Activated T-cell treated with anti-CD3 and anti-CD28 coated beads, Interleukin-2, amount 50 U/mL, for 4 hours (primary cell): ENCODE results near the gene KEL. TPM values are rescaled to one million over a fixed set of nuclear protein-coding genes. Genes with fewer than 3 reads are reported as not detected.

Experiments used
- ATAC-seq, 2 donors: fragments of 200-7000 bp; cut with Tn5 transposase; one replicate each; pipeline ENCODE4 v1.10.0; 2021
- DNase-seq: peaks from one replicate; pipeline ENCODE4 v3.0.0-alpha.2; 2020
- H3K27me3 Mint-ChIP-seq: one replicate; pipeline ENCODE4 v1.8.0; 2021; ENCODE audit warnings: low read depth, mixed read lengths
- H3K36me3 Mint-ChIP-seq: one replicate; pipeline ENCODE4 v1.8.0; 2022; ENCODE audit warnings: mixed read lengths; ENCODE audit not compliant: insufficient read depth
- H3K4me1 Mint-ChIP-seq: one replicate; pipeline ENCODE4 v1.8.0; 2021; ENCODE audit warnings: low read depth, mixed read lengths
- H3K4me3 Mint-ChIP-seq: one replicate; pipeline ENCODE4 v1.8.0; 2021; ENCODE audit warnings: mild to moderate bottlenecking, moderate library complexity, mixed read lengths
- H3K9me3 Mint-ChIP-seq: one replicate; pipeline ENCODE4 v1.8.0; 2021; ENCODE audit warnings: mixed read lengths
- total RNA-seq, 3 donors: library from RNA; stranded (reverse); gene quantifications; one replicate each; pipeline ENCODE4 v1.2.1, GENCODE V29; 2021

The KEL gene
- total RNA-seq, 3 donors from 2014 or later: 0.33 TPM; not detected in 2

GRCh38 chr7:142927085-142927745 is 34.9 kb downstream of the KEL start:
- no peaks in the 10 kb centered on the region for H3K36me3 Mint-ChIP-seq
- no peak for ATAC-seq
- DNase-seq: no peak
- H3K27me3 Mint-ChIP-seq: no peaks in the 10 kb centered on the region
- no peaks in the 10 kb centered on the region for H3K4me1 Mint-ChIP-seq
- H3K4me3 Mint-ChIP-seq: no peak overlapping the region
- no peaks in the 10 kb centered on the region for H3K9me3 Mint-ChIP-seq

- Mint-ChIP-seq H3K36me3 (no peaks in the 10 kb centered on the region), H3K27me3 (no peaks in the 10 kb centered on the region), H3K4me1 (no peaks in the 10 kb centered on the region), H3K9me3 (no peaks in the 10 kb centered on the region), H3K4me3 (no peak overlapping the region)
- ATAC-seq (no peak), DNase-seq (no peak)
Measured at GRCh38 chr7:142925413-142925812, 36.8 kb downstream of the KEL start.

- H3K4me1 Mint-ChIP-seq: no peaks in the 10 kb centered on the region
- DNase-seq (no peak), ATAC-seq (no peak)
- no peak overlapping the region for H3K4me3 Mint-ChIP-seq
- H3K27me3 Mint-ChIP-seq: peaks cover 3% of the 10 kb centered on the region
- no peaks in the 10 kb centered on the region for H3K9me3 Mint-ChIP-seq
- no peaks in the 10 kb centered on the region for H3K36me3 Mint-ChIP-seq
Measured at GRCh38 chr7:142923391-142923790, 38.8 kb downstream of the KEL start.

- H3K4me1 Mint-ChIP-seq: no peaks in the 10 kb centered on the region
- H3K9me3 Mint-ChIP-seq: no peaks in the 10 kb centered on the region
- H3K4me3 Mint-ChIP-seq: no peak overlapping the region
- ATAC-seq (no peak), DNase-seq (no peak)
- H3K27me3 Mint-ChIP-seq: peaks cover 5% of the 10 kb centered on the region
- H3K36me3 Mint-ChIP-seq: no peaks in the 10 kb centered on the region
Measured at GRCh38 chr7:142919656-142920055, 42.5 kb downstream of the KEL start.

- peaks cover 10% of the 10 kb centered on the region for H3K27me3 Mint-ChIP-seq
- H3K36me3 Mint-ChIP-seq: no peaks in the 10 kb centered on the region
- H3K4me1 Mint-ChIP-seq: no peaks in the 10 kb centered on the region
- DNase-seq: no peak
- ATAC-seq: no peak
- H3K9me3 Mint-ChIP-seq: no peaks in the 10 kb centered on the region
- no peak overlapping the region for H3K4me3 Mint-ChIP-seq
Measured at GRCh38 chr7:142918901-142919300, 43.3 kb downstream of the KEL start.

GRCh38 chr7:142917447-142917846 is 44.7 kb downstream of the KEL start:
- H3K4me1 Mint-ChIP-seq: no peaks in the 10 kb centered on the region
- H3K27me3 Mint-ChIP-seq: peaks cover 14% of the 10 kb centered on the region
- ATAC-seq (no peak), DNase-seq (no peak)
- H3K9me3 Mint-ChIP-seq: no peaks in the 10 kb centered on the region
- no peak overlapping the region for H3K4me3 Mint-ChIP-seq
- H3K36me3 Mint-ChIP-seq: no peaks in the 10 kb centered on the region

- Mint-ChIP-seq H3K4me1 (no peaks in the 10 kb centered on the region), H3K9me3 (no peaks in the 10 kb centered on the region)
- ATAC-seq: no peak
Measured at GRCh38 chr7:142916508-142916907, 45.7 kb downstream of the KEL start.

GRCh38 chr7:142915315-142915714 is 46.8 kb downstream of the KEL start:
- peaks cover 29% of the 10 kb centered on the region for H3K27me3 Mint-ChIP-seq
- no peaks in the 10 kb centered on the region for H3K4me1 Mint-ChIP-seq
- ATAC-seq (no peak), DNase-seq (no peak)
- H3K9me3 Mint-ChIP-seq: no peaks in the 10 kb centered on the region
- H3K4me3 Mint-ChIP-seq: no peak overlapping the region
- H3K36me3 Mint-ChIP-seq: no peaks in the 10 kb centered on the region

More at GRCh38 chr7:142916508-142916907, 45.7 kb downstream of the KEL start:
- DNase-seq: no peak
- H3K27me3 Mint-ChIP-seq: peaks cover 19% of the 10 kb centered on the region
- H3K36me3 Mint-ChIP-seq: no peaks in the 10 kb centered on the region
- H3K4me3 Mint-ChIP-seq: no peak overlapping the region

GRCh38 chr7:142914121-142914520 is 48.0 kb downstream of the KEL start:
- no peak for DNase-seq
- no peaks in the 10 kb centered on the region for H3K36me3 Mint-ChIP-seq

GRCh38 chr7:142913566-142913965 is 48.6 kb downstream of the KEL start:
- peaks cover 35% of the 10 kb centered on the region for H3K27me3 Mint-ChIP-seq
- ATAC-seq: no peak

More at GRCh38 chr7:142914121-142914520, 48.0 kb downstream of the KEL start:
- no peak overlapping the region for H3K4me3 Mint-ChIP-seq
- no peaks in the 10 kb centered on the region for H3K4me1 Mint-ChIP-seq
- no peak for ATAC-seq
- H3K27me3 Mint-ChIP-seq: peaks cover 33% of the 10 kb centered on the region
- no peaks in the 10 kb centered on the region for H3K9me3 Mint-ChIP-seq

GRCh38 chr7:142913051-142913450 is 49.1 kb downstream of the KEL start:
- ATAC-seq (no peak), DNase-seq (no peak)
- no peaks in the 10 kb centered on the region for H3K36me3 Mint-ChIP-seq
- H3K9me3 Mint-ChIP-seq: no peaks in the 10 kb centered on the region
- peaks cover 33% of the 10 kb centered on the region for H3K27me3 Mint-ChIP-seq
- H3K4me3 Mint-ChIP-seq: no peak overlapping the region
- H3K4me1 Mint-ChIP-seq: no peaks in the 10 kb centered on the region

More at GRCh38 chr7:142913566-142913965, 48.6 kb downstream of the KEL start:
- H3K4me1 Mint-ChIP-seq: no peaks in the 10 kb centered on the region
- H3K4me3 Mint-ChIP-seq: no peak overlapping the region
- no peaks in the 10 kb centered on the region for H3K9me3 Mint-ChIP-seq
- H3K36me3 Mint-ChIP-seq: no peaks in the 10 kb centered on the region
- DNase-seq: no peak

GRCh38 chr7:142910481-142910880 is 51.7 kb downstream of the KEL start:
- ATAC-seq (no peak), DNase-seq (no peak)
- Mint-ChIP-seq H3K9me3 (no peaks in the 10 kb centered on the region), H3K4me1 (no peaks in the 10 kb centered on the region), H3K4me3 (no peak overlapping the region), H3K36me3 (no peaks in the 10 kb centered on the region), H3K27me3 (peaks cover 42% of the 10 kb centered on the region)

- Mint-ChIP-seq H3K27me3 (peaks cover 42% of the 10 kb centered on the region), H3K4me1 (no peaks in the 10 kb centered on the region), H3K36me3 (no peaks in the 10 kb centered on the region), H3K4me3 (no peak overlapping the region), H3K9me3 (no peaks in the 10 kb centered on the region)
- ATAC-seq: no peak
- no peak for DNase-seq
Measured at GRCh38 chr7:142910031-142910433, 52.1 kb downstream of the KEL start.

- Mint-ChIP-seq H3K9me3 (no peaks in the 10 kb centered on the region), H3K27me3 (peaks cover 39% of the 10 kb centered on the region), H3K4me1 (no peaks in the 10 kb centered on the region), H3K4me3 (no peak overlapping the region), H3K36me3 (no peaks in the 10 kb centered on the region)
- no peak for DNase-seq
- ATAC-seq: no peak
Measured at GRCh38 chr7:142908921-142909890, 53.0 kb downstream of the KEL start.

GRCh38 chr7:142908290-142908689 is 53.9 kb downstream of the KEL start:
- no peak overlapping the region for H3K4me3 Mint-ChIP-seq
- no peaks in the 10 kb centered on the region for H3K9me3 Mint-ChIP-seq
- no peaks in the 10 kb centered on the region for H3K4me1 Mint-ChIP-seq
- H3K27me3 Mint-ChIP-seq: peaks cover 34% of the 10 kb centered on the region
- no peak for DNase-seq
- no peak for ATAC-seq
- H3K36me3 Mint-ChIP-seq: no peaks in the 10 kb centered on the region
